Measurements from ENCODE around the gene RHOBTB1. TPM values are rescaled to one million over a fixed set of nuclear protein-coding genes. Genes with fewer than 3 reads are reported as not detected.

RHOBTB1 gene
- total RNA-seq, 1 donor from 2014 or later: 15.8 TPM

DNA sequence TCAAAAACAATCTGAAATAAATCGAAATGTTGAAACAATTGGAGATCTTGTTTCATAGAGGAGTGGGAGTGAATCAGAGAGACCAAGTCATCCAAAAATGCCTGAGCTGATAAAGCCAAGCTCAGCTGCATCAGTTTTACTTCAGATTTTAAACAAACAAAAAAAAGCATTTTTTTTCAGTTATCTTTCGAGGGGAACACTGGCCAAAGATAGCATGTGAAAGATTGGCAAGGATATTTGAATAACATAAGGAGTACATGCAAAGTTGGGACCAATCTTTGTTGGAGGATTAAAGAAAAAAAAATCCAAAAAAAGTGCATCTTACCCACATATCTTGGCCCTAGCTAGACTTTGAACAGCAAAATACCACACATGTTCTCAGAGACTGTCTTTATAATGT is 47.2 kb downstream of the RHOBTB1 start:
- no peak overlapping the region for H3K27ac Mint-ChIP-seq (ENCODE audit: unreplicated experiment)
- no peaks in the 10 kb centered on the region for H3K27me3 Mint-ChIP-seq (ENCODE audit: low read depth)
- no peaks in the 10 kb centered on the region for H3K9me3 Mint-ChIP-seq
- no peak overlapping the region for H3K4me3 Mint-ChIP-seq
- peaks cover 3% of the 10 kb centered on the region for H3K36me3 Mint-ChIP-seq (ENCODE audit: low read depth)
- TF ChIP-seq, protein P1, sequence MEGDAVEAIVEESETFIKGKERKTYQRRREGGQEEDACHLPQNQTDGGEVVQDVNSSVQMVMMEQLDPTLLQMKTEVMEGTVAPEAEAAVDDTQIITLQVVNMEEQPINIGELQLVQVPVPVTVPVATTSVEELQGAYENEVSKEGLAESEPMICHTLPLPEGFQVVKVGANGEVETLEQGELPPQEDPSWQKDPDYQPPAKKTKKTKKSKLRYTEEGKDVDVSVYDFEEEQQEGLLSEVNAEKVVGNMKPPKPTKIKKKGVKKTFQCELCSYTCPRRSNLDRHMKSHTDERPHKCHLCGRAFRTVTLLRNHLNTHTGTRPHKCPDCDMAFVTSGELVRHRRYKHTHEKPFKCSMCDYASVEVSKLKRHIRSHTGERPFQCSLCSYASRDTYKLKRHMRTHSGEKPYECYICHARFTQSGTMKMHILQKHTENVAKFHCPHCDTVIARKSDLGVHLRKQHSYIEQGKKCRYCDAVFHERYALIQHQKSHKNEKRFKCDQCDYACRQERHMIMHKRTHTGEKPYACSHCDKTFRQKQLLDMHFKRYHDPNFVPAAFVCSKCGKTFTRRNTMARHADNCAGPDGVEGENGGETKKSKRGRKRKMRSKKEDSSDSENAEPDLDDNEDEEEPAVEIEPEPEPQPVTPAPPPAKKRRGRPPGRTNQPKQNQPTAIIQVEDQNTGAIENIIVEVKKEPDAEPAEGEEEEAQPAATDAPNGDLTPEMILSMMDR (conservative IDR thresholded peaks at IDR 0.05): no peak
- no peak for DNase-seq (ENCODE audit: low read depth, low spot score)
- H3K4me1 Mint-ChIP-seq: peaks cover 3% of the 10 kb centered on the region

DNA sequence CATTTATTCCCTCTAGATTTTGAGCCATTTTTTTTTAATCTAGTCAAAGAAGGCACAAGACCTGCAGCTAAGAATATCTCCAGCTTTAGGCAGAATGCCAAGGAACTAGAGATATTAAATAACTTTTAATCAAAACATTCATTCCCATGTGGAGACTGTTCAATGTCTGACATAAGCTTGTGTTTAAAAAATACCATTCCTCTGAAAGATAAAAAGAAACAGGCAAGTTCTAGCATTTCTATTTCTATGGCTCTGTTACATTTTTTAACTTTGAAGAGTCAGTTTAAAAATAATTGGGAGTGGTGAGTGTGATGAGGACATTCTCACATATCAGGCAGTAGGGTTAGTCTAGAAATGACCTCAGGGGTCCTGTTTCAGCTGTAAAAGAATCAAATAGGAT is 48.0 kb downstream of the RHOBTB1 start:
- Mint-ChIP-seq H3K9me3 (no peaks in the 10 kb centered on the region), H3K36me3 (ENCODE audit: low read depth) (peaks cover 4% of the 10 kb centered on the region), H3K4me1 (peaks cover 3% of the 10 kb centered on the region), H3K27me3 (ENCODE audit: low read depth) (no peaks in the 10 kb centered on the region), H3K4me3 (no peak overlapping the region), H3K27ac (ENCODE audit: unreplicated experiment) (no peak overlapping the region)
- no peak for DNase-seq (ENCODE audit: low read depth, low spot score)
- TF ChIP-seq, protein P1 (conservative IDR thresholded peaks at IDR 0.05): no peak

DNA sequence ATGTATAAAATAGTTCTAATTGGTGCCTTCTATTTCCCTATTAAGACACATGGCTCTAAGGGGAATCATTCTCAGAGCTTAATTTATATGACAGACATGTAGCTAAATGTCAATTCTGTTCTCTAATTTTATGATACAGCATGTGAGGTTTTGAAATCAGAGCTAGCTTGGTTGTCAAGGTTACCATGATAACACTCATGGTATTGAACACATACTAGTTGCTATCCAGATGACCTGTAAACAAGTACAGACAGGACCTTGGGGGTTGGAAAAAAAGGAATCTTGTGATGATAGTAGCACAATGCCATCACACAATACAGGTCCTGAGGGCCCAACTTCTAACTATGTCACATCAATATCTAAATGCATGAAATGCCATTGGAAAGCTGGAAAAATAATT is 49.2 kb downstream of the RHOBTB1 start:
- Mint-ChIP-seq H3K4me1 (peaks cover 3% of the 10 kb centered on the region), H3K4me3 (no peak overlapping the region), H3K27me3 (ENCODE audit: low read depth) (no peaks in the 10 kb centered on the region), H3K9me3 (no peaks in the 10 kb centered on the region), H3K27ac (ENCODE audit: unreplicated experiment) (no peak overlapping the region), H3K36me3 (ENCODE audit: low read depth) (peaks cover 4% of the 10 kb centered on the region)
- TF ChIP-seq, protein P1 (conservative IDR thresholded peaks at IDR 0.05): no peak
- DNase-seq (ENCODE audit: low read depth, low spot score): no peak

DNA sequence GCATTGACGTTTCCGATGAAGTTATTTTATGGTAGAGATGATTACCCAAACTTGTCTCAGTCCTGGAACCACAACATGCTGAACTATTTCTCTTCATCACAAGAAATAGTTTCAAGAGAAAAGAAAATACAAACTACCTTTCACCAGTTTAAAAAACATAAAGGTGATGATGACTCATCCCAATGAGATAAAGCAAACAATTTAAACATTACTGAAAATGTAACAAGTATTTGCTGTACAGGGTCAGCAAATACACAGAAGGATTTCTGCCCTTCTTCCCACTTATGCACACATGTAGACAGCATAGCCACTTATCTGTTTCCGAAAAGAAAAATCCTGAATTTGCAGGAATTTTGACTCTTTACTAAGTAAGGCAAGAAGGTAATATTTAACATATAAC is 50.8 kb downstream of the RHOBTB1 start:
- Mint-ChIP-seq H3K27ac (ENCODE audit: unreplicated experiment) (no peak overlapping the region), H3K36me3 (ENCODE audit: low read depth) (peaks cover 7% of the 10 kb centered on the region), H3K4me3 (no peak overlapping the region), H3K9me3 (no peaks in the 10 kb centered on the region), H3K4me1 (peaks cover 3% of the 10 kb centered on the region), H3K27me3 (ENCODE audit: low read depth) (no peaks in the 10 kb centered on the region)
- TF ChIP-seq, protein P1 (conservative IDR thresholded peaks at IDR 0.05): no peak
- no peak for DNase-seq (ENCODE audit: low read depth, low spot score)

DNA sequence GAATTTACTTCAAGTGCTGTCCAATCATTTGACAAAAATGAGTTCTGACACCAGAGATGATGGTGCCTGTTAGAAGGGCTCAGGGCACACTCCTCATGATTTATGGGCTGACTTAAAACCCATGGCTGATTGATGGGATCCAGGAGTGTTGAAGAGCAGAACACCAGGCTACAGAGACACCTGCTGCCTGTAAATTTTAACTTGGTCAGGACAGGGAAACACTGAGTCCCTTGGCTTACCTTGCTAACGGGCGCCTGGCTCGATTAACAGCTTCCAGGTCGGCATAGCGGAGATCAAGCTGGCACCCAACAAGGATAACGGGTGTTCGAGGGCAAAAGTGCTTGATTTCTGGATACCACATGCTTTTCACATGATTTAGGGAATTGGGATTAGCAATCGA is 51.4 kb downstream of the RHOBTB1 start:
- no peak for DNase-seq (ENCODE audit: low read depth, low spot score)
- Mint-ChIP-seq H3K4me3 (no peak overlapping the region), H3K4me1 (peaks cover 3% of the 10 kb centered on the region), H3K36me3 (ENCODE audit: low read depth) (peaks cover 12% of the 10 kb centered on the region), H3K27me3 (ENCODE audit: low read depth) (no peaks in the 10 kb centered on the region), H3K9me3 (no peaks in the 10 kb centered on the region), H3K27ac (ENCODE audit: unreplicated experiment) (no peak overlapping the region)
- TF ChIP-seq, protein P1 (conservative IDR thresholded peaks at IDR 0.05): no peak

DNA sequence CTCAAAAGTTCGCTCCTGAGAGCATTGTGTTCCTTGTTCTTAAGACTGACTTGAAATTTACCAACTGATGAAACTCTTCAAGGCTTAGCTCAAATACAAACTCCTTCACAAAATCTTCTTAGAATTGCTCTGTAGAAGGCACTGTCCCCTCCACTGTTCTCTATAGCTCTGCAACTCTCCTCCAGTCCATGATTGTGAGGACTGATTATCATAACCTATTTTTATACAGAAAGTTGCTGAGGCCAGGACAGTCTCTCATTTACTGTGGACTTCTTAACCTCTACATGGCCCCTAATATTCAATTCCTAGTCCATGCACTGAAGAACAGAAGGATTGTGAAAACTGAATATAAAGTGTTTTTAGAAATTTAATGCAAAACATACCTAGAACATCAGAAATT is 53.2 kb downstream of the RHOBTB1 start:
- Mint-ChIP-seq H3K27ac (ENCODE audit: unreplicated experiment) (no peak overlapping the region), H3K36me3 (ENCODE audit: low read depth) (peaks cover 24% of the 10 kb centered on the region), H3K9me3 (peaks cover 5% of the 10 kb centered on the region), H3K4me3 (no peak overlapping the region), H3K4me1 (peaks cover 3% of the 10 kb centered on the region), H3K27me3 (ENCODE audit: low read depth) (no peaks in the 10 kb centered on the region)
- TF ChIP-seq, protein P1 (conservative IDR thresholded peaks at IDR 0.05): no peak
- no peak for DNase-seq (ENCODE audit: low read depth, low spot score)
